ENCODE results near the gene JARID2. TPM values are rescaled to one million over a fixed set of nuclear protein-coding genes. Genes with fewer than 3 reads are reported as not detected.

JARID2 gene
- total and polyA plus RNA-seq, 10 of the 15 experiments (the other 5 are each of a cell fraction or from before 2014, with no cell fraction given) = 4.2 to 21.6 (median 11.7) TPM

GRCh38 chr6:15427331-15428070 is 181.6 kb downstream of the JARID2 start:
- no TSS peak for BruUV-seq (replicated peaks)
- peaks cover 39% of the 10 kb centered on the region for H3K4me1 ChIP-seq (ENCODE audit: control insufficient read depth, insufficient read depth, low read length)
- CTCF ChIA-PET = interaction anchor here (1.0 to 2.5 kb wide), 4 partner anchors 13 to 101 kb away, joined by 3 to 17 read pairs (median 4); no protein-coding TSS in a partner anchor
- DNase-seq (ENCODE audit: low read depth, low spot score) (no peak), ATAC-seq (no peak), FAIRE-seq (no peak)
- H3K9me3 ChIP-seq (replicated peaks; ENCODE audit: control insufficient read depth, insufficient read depth, low read length) = no peaks in the 10 kb centered on the region
- no peak overlapping the region for H2AFZ ChIP-seq (ENCODE audit: control insufficient read depth, low read depth, low read length)
- no peak overlapping the region for H3K9ac ChIP-seq (ENCODE audit: control insufficient read depth, insufficient read depth, low read length)
- POLR2A ChIA-PET = interaction anchor here (1.0 to 1.5 kb wide), 2 partner anchors 16 to 17 kb away, joined by 3 read pairs; no protein-coding TSS in a partner anchor
- peak overlapping the region; percentile 26; the same call in 1 of the 2 replicates for H3K4me2 ChIP-seq (ENCODE audit: control insufficient read depth, insufficient read depth)
- H4K20me1 ChIP-seq (ENCODE audit: control insufficient read depth, insufficient read depth) = no peaks in the 10 kb centered on the region
- no peaks in the 10 kb centered on the region for H3K27me3 ChIP-seq (replicated peaks in 1 of 2; ENCODE audit: control insufficient read depth in 2 of 2, insufficient read depth in 2 of 2, low read length in 1 of 2)
- no peak overlapping the region for H3K4me3 ChIP-seq
- WGBS (ENCODE audit: insufficient coverage, insufficient replicate concordance, low lambda C conversion rate, missing lambda C conversion rate) = 80% methylated on average over 5 of the region's 5 CpGs
- peak overlapping the region; percentile 41 for H3K27ac ChIP-seq (ENCODE audit: control insufficient read depth, insufficient read depth)
- TF ChIP-seq NR2F1 (conservative IDR thresholded peaks at IDR 0.05) (no peak), ZNF384 (IDR thresholded peaks at IDR 0.05; ENCODE audit: borderline replicate concordance, low read depth, low read length) (peak; percentile 58; the same call in 1 of the 2 replicates), DPF2 (IDR thresholded peaks at IDR 0.05) (peak; percentile 10; the same call in 1 of the 2 replicates), IKZF2 (IDR thresholded peaks at IDR 0.05) (peak; percentile 24 to 35; a peak in 2 of 4 replicates), PKNOX1 (IDR thresholded peaks at IDR 0.05) (peak; percentile 28; the same call in 1 of the 2 replicates), IKZF1 (conservative IDR thresholded peaks at IDR 0.05) (0 out of 2 replicates have a peak, but pooled peaks have one; percentile 24), NBN (IDR thresholded peaks at IDR 0.05) (0 out of 2 replicates have a peak, but pooled peaks have one; percentile 37), BMI1 (IDR thresholded peaks at IDR 0.05; ENCODE audit: borderline replicate concordance) (peak; percentile 95), MLLT1 (IDR thresholded peaks at IDR 0.05) (no peak), BRCA1 (IDR thresholded peaks at IDR 0.05; ENCODE audit: low read depth, low read length) (no peak), HDAC2 (IDR thresholded peaks at IDR 0.05) (no peak), USF2 (IDR thresholded peaks at IDR 0.05; ENCODE audit: borderline replicate concordance, low read depth, low read length) (no peak), ESRRA (IDR thresholded peaks at IDR 0.05; ENCODE audit: low read length) (no peak)
- intact Hi-C loops (cut with micrococcal nuclease; ENCODE audit: unreplicated experiment) = no loop called here
- RAD21 ChIA-PET (ENCODE audit: unreplicated experiment) = interaction anchor here (1.5 to 1.6 kb wide), 2 partner anchors 9 to 12 kb away, joined by 4 read pairs; no protein-coding TSS in a partner anchor
- SMC1A ChIA-PET (ENCODE audit: uncharacterized antibody, unreplicated experiment) = interaction anchor here (0.8 to 2.8 kb wide), 8 partner anchors 9 to 83 kb away, joined by 3 to 26 read pairs (median 6); no protein-coding TSS in a partner anchor
- H3K36me3 ChIP-seq (ENCODE audit: control insufficient read depth in 2 of 2, insufficient read depth in 2 of 2, low read length in 1 of 2) = peaks cover 2 to 8% of the 10 kb centered on the region in 2 experiments; a peak in 2 of 4 replicates
- H3K79me2 ChIP-seq (ENCODE audit: control insufficient read depth, insufficient read depth, low read length) = peaks cover 90% of the 10 kb centered on the region
- in situ Hi-C loops (cut with MboI) = no loop called here
